Naive thymus-derived CD8-positive, alpha-beta T cell (primary cell): ENCODE results near the gene SLC38A2. TPM values are rescaled to one million over a fixed set of nuclear protein-coding genes. Genes with fewer than 3 reads are reported as not detected.
"Not testable (repeated sequence)": the region's sequence is repeated elsewhere in the genome, so short reads cannot be mapped to it uniquely, and the experiment has no call there.

ENCODE experiments used
- ATAC-seq, 2 donors: fragments of 150-1000 bp; cut with Tn5 transposase in 1 of 2; sonication (Bioruptor Pico), chemical (Tn5 transposase) in 1 of 2; 1 replicate in 1 of 2; 2 replicates in 1 of 2; pipeline ENCODE4 v1.10.0; 2021; ENCODE audit warnings: mild to moderate bottlenecking in 2 of 2, moderate library complexity in 2 of 2
- POLR2A ChIA-PET: fragments of 350-600 bp; sonication (Branson Sonifier 250); formaldehyde crosslinking; loops from one replicate; lab custom pipeline; 2021; ENCODE audit warnings: antibody characterized with exemption; lab: Charles Lee
- DNase-seq, 10 donors: peaks; one replicate each; pipeline versions ENCODE4 v3.0.0 to v3.0.0-alpha.2; 2020 to 2022
- H3K27ac Mint-ChIP-seq, 10 donors: one replicate each; pipeline ENCODE4 v1.8.0; 2020 to 2022; ENCODE audit warnings: mild to moderate bottlenecking in 10 of 10, mixed read lengths in 10 of 10, moderate library complexity in 4 of 10, inconsistent platforms in 1 of 10
- H3K27me3 Mint-ChIP-seq, 5 donors: one replicate each; pipeline ENCODE4 v1.8.0; 2021 to 2022; ENCODE audit warnings: mixed read lengths in 5 of 5
- H3K36me3 Mint-ChIP-seq, 3 donors: one replicate each; pipeline ENCODE4 v1.8.0; 2020 to 2022; ENCODE audit warnings: mixed read lengths in 3 of 3, mild to moderate bottlenecking in 2 of 3, inconsistent platforms in 1 of 3
- H3K4me1 Mint-ChIP-seq, 4 donors: one replicate each; pipeline ENCODE4 v1.8.0; 2021 to 2022; ENCODE audit warnings: mixed read lengths in 4 of 4
- H3K4me3 Mint-ChIP-seq, 10 donors: one replicate each; pipeline ENCODE4 v1.8.0; 2020 to 2022; ENCODE audit warnings: mild to moderate bottlenecking in 10 of 10, mixed read lengths in 10 of 10, moderate library complexity in 6 of 10, inconsistent platforms in 1 of 10
- H3K9me3 Mint-ChIP-seq, 9 donors: one replicate each; pipeline ENCODE4 v1.8.0; 2020 to 2022; ENCODE audit warnings: mixed read lengths in 9 of 9, mild to moderate bottlenecking in 3 of 9, inconsistent platforms in 1 of 9, moderate library complexity in 1 of 9
- polyA plus RNA-seq, 3 donors: library from polyadenylated mRNA; unstranded; fragments of 300-500 nt; fragmentation: Illumina TruSeq; gene quantifications; one replicate each; pipeline ENCODE4 v1.2.3, GENCODE V29; 2021
- total RNA-seq, 8 experiments: library from RNA in 2 of 8; stranded (reverse) in 2 of 8; gene quantifications; one replicate each; pipeline ENCODE4 v1.2.3 and lab custom pipeline; 2021 to 2026

The SLC38A2 gene
- total and polyA plus RNA-seq, 5 experiments from 2014 or later, result 52.0 to 368 (median 96.1) TPM

DNA sequence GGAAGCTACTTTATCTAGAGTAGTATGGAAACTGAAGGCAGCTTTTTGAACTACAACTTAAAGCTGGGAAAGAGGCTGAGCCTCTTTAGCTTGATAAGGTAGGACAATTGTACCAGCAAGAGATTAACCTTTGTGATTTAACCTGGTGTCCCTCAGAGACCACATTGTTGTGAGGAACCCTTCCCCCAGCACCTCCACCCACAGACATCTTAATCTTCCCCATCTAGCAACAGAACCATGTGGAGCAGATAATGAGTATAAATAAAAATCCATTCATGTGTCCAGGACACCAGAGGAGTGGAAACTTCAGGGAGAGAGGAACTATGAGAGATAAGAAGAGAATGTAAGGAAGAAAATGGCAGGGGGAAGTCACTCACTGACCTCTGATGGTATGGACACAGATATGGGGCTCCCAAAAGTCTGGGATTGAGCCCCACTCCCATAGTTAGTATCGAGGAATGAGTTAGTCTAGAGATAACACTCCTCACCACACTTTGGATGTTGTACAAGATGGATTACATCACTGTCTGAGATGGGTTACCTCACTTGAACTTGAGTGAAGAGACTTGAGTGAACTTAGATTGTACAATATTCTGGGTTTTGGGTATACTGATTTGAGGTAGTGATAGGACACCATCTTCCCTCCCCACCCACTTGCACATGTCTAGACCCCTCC, 33.9 kb upstream of the SLC38A2 start:
- Mint-ChIP-seq H3K27ac (peak overlapping the region in 4 of 10 donors; percentile 3 to 76 (median 24)), H3K4me3 (no peak overlapping the region), H3K27me3 (no peaks in the 10 kb centered on the region), H3K9me3 (no peaks in the 10 kb centered on the region), H3K4me1 (peaks cover 25 to 40% (median 35%) of the 10 kb centered on the region in 4 donors), H3K36me3 (peaks cover 0 to 2% (median 0%) of the 10 kb centered on the region in 3 donors)
- DNase-seq (no peak), ATAC-seq (no peak)
- POLR2A ChIA-PET, result interaction anchor here (1.6 kb wide), 1 partner anchor 34 kb away, joined by 3 read pairs; the partner anchor contains the start of gene SLC38A2

GRCh38 chr12:46404733-46405132, 32.2 kb upstream of the SLC38A2 start:
- peak overlapping the region in 1 of 10 donors; percentile 27 for H3K27ac Mint-ChIP-seq
- peaks cover 0 to 2% (median 0%) of the 10 kb centered on the region in 3 donors for H3K36me3 Mint-ChIP-seq
- H3K9me3 Mint-ChIP-seq, result peaks cover 0 to 3% (median 0%) of the 10 kb centered on the region in 9 donors
- peaks cover 31 to 50% (median 47%) of the 10 kb centered on the region in 4 donors for H3K4me1 Mint-ChIP-seq
- no peak overlapping the region for H3K4me3 Mint-ChIP-seq
- no peaks in the 10 kb centered on the region for H3K27me3 Mint-ChIP-seq
- no peak for ATAC-seq
- DNase-seq, result no peak
- POLR2A ChIA-PET, result interaction anchor here (0.8 kb wide), 1 partner anchor 33 kb away, joined by 3 read pairs; no protein-coding TSS in a partner anchor

GRCh38 chr12:46404225-46404631, 31.7 kb upstream of the SLC38A2 start:
- Mint-ChIP-seq H3K9me3 (peaks cover 0 to 5% (median 2%) of the 10 kb centered on the region in 9 donors), H3K4me3 (no peak overlapping the region), H3K27ac (peak overlapping the region in 1 of 10 donors; percentile 8), H3K27me3 (no peaks in the 10 kb centered on the region), H3K36me3 (peaks cover 0 to 3% (median 2%) of the 10 kb centered on the region in 3 donors), H3K4me1 (peaks cover 33 to 55% (median 51%) of the 10 kb centered on the region in 4 donors)
- POLR2A ChIA-PET, result interaction anchor here (0.8 kb wide), 1 partner anchor 32 kb away, joined by 3 read pairs; no protein-coding TSS in a partner anchor
- no peak for ATAC-seq
- no peak for DNase-seq

DNA sequence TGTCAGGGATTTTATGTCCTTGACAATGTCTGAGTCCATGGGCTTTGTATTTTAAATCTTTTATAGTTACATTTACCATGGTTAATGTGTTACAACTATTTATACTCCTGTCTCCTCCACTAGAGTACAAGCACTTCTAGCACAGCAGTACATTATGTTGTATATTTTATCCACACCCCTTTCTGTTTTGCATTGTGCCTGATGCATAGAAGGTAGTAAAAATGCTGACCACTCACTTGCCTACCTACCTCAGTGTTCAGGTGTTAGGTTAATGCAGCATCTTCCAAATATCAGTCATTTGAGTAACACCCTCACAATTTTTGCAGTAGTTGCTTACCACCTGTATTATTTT, 31.1 kb upstream of the SLC38A2 start:
- Mint-ChIP-seq H3K4me1 (peaks cover 31 to 60% (median 56%) of the 10 kb centered on the region in 4 donors), H3K4me3 (peak overlapping the region in 1 of 10 donors; percentile 11), H3K36me3 (peaks cover 0 to 6% (median 2%) of the 10 kb centered on the region in 3 donors), H3K27me3 (no peaks in the 10 kb centered on the region), H3K9me3 (peaks cover 0 to 11% (median 3%) of the 10 kb centered on the region in 9 donors), H3K27ac (peak overlapping the region in 3 of 10 donors; percentile 11 to 59 (median 23))
- DNase-seq, result no peak
- no peak for ATAC-seq
- POLR2A ChIA-PET, result no interaction called here

DNA sequence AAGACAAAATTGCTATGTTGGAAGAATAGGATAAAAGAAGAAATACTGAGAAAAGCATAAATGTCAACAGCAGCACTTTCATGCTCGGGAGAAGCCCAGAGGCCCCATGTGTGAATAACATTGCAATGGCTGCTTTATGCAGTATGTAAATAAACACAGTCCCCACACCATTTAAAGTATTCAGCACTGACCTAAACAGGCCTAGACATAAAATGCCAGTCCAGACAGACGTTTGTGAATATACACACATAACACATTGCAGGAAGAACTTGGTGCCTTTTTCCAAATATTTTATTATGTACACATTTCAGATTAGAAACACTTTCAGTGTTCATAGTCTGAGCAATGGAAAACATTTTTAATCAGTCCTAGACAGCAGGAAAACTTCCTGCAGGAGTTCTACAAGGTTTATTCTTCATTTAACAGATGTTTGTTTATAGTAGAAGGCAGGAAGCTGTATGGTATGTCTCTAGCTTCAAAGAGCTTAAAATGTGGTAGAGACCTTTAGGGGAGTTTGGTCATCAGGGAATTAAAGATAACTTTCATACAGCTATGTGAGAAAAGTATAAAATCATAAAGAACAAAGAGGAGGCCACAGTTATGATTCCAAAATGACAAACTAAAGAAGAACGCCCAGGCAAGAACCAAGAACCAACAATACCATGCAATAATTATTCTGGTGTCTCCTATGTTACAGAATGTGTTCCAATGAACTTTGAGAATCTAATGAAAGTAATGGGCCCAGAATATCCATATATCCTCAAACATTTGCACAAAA, 30.6 kb upstream of the SLC38A2 start:
- peaks cover 30 to 60% (median 58%) of the 10 kb centered on the region in 4 donors for H3K4me1 Mint-ChIP-seq
- no peaks in the 10 kb centered on the region for H3K27me3 Mint-ChIP-seq
- ATAC-seq, result peak; percentile 23 to 33
- DNase-seq, result no peak
- H3K36me3 Mint-ChIP-seq, result peaks cover 0 to 12% (median 2%) of the 10 kb centered on the region in 3 donors
- peak overlapping the region in 2 of 10 donors; percentile 8 to 11 for H3K4me3 Mint-ChIP-seq
- POLR2A ChIA-PET, result no interaction called here
- H3K27ac Mint-ChIP-seq, result peak overlapping the region in 4 of 10 donors; percentile 13 to 59 (median 30)
- peaks cover 0 to 15% (median 3%) of the 10 kb centered on the region in 9 donors for H3K9me3 Mint-ChIP-seq

GRCh38 chr12:46402451-46402850, 29.9 kb upstream of the SLC38A2 start:
- POLR2A ChIA-PET, result no interaction called here
- no peaks in the 10 kb centered on the region for H3K27me3 Mint-ChIP-seq
- peaks cover 26 to 60% (median 53%) of the 10 kb centered on the region in 4 donors for H3K4me1 Mint-ChIP-seq
- no peak overlapping the region for H3K27ac Mint-ChIP-seq
- no peak overlapping the region for H3K4me3 Mint-ChIP-seq
- DNase-seq (no peak), ATAC-seq (no peak)
- peaks cover 0 to 15% (median 3%) of the 10 kb centered on the region in 9 donors for H3K9me3 Mint-ChIP-seq
- H3K36me3 Mint-ChIP-seq, result peaks cover 0 to 19% (median 2%) of the 10 kb centered on the region in 3 donors

DNA sequence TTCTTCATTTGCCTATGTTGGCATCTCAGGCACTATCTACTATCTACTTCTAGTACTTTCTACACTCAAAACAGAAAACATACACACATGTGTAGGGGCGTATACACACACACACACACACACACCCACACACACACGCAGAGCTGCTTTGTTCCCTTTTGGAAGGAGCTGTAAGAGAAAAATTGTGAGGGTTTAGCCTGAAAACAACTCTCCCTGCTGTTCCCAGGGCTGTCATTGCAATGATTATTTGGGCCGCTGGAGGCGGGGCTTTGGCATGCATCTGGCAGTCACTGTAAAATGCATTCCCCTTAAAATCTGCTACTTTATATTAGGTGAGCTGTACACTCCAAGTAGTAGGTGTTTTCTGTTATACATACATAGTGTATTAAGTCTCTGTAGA, 29.1 kb upstream of the SLC38A2 start:
- Mint-ChIP-seq H3K4me1 (peaks cover 25 to 60% (median 53%) of the 10 kb centered on the region in 4 donors), H3K36me3 (peaks cover 0 to 21% (median 2%) of the 10 kb centered on the region in 3 donors), H3K27me3 (no peaks in the 10 kb centered on the region), H3K4me3 (no peak overlapping the region), H3K9me3 (peaks cover 0 to 15% (median 3%) of the 10 kb centered on the region in 9 donors), H3K27ac (peak overlapping the region in 4 of 10 donors; percentile 2 to 66 (median 54))
- POLR2A ChIA-PET, result no interaction called here
- DNase-seq (no peak), ATAC-seq (no peak)

DNA sequence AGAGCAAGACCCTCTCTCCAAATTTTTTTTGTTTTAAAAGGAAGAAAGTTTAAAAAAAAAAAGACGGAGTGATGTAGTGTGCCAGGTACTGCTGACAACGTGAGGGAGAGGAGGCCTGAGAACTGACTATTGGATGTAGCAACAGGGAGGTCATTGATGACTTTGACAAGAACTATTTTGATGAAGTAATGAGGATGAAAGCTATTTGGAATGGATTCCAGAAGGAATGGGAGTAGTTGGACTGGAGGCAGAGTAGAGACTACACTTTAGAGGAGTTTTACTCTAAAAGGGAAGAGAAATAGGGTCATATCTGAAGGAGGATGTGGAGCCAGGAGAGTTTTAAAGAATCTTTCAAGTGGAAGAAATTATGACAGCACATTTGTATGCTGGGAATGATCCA, 27.8 kb upstream of the SLC38A2 start:
- Mint-ChIP-seq H3K27me3 (no peaks in the 10 kb centered on the region), H3K36me3 (peaks cover 0 to 26% (median 0%) of the 10 kb centered on the region in 3 donors), H3K4me1 (peaks cover 16 to 52% (median 50%) of the 10 kb centered on the region in 4 donors), H3K9me3 (peaks cover 0 to 15% (median 3%) of the 10 kb centered on the region in 9 donors), H3K27ac (peak overlapping the region in 2 of 10 donors; percentile 36 to 74), H3K4me3 (no peak overlapping the region)
- ATAC-seq (no peak), DNase-seq (no peak)
- POLR2A ChIA-PET, result no interaction called here

GRCh38 chr12:46399461-46400248, 27.1 kb upstream of the SLC38A2 start:
- H3K4me3 Mint-ChIP-seq, result peak overlapping the region in 1 of 10 donors; percentile 15

GRCh38 chr12:46396826-46397225, 24.3 kb upstream of the SLC38A2 start:
- H3K27ac Mint-ChIP-seq, result no peak overlapping the region
- peaks cover 0 to 43% (median 10%) of the 10 kb centered on the region in 3 donors for H3K36me3 Mint-ChIP-seq
- ATAC-seq (no peak), DNase-seq (no peak)
- peaks cover 0 to 15% (median 3%) of the 10 kb centered on the region in 9 donors for H3K9me3 Mint-ChIP-seq
- H3K4me1 Mint-ChIP-seq, result peaks cover 14 to 48% (median 26%) of the 10 kb centered on the region in 4 donors
- no peak overlapping the region for H3K4me3 Mint-ChIP-seq
- POLR2A ChIA-PET, result no interaction called here
- H3K27me3 Mint-ChIP-seq, result no peaks in the 10 kb centered on the region

More at GRCh38 chr12:46399461-46400248, 27.1 kb upstream of the SLC38A2 start:
- peaks cover 16 to 52% (median 46%) of the 10 kb centered on the region in 4 donors for H3K4me1 Mint-ChIP-seq
- peaks cover 0 to 30% (median 0%) of the 10 kb centered on the region in 3 donors for H3K36me3 Mint-ChIP-seq
- peak in 3 of 10 donors; percentile 22 to 53 (median 49) for DNase-seq
- POLR2A ChIA-PET, ATAC-seq, H3K27me3 Mint-ChIP-seq: not testable (repeated sequence)
- H3K27ac Mint-ChIP-seq, result peak overlapping the region in 2 of 10 donors; percentile 1 to 50
- peaks cover 0 to 15% (median 3%) of the 10 kb centered on the region in 9 donors for H3K9me3 Mint-ChIP-seq

DNA sequence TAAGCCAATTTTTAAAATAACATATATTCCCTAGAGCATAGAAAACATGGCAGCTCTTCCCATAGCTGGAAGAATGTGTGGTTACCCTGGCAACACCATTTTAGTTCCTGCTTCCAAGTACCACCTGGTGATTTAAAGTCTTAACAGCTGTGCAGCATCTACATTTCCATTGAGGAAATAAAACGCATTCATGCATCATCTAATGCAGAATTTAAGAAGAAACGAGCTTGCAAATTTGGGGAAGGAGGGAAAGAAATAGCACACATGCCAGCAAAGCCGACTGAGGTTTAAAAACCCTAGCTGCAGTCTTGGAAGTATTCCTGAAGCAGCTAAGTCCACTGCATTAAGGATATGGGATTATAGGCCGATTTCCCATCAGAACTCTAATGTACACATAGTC, 22.8 kb upstream of the SLC38A2 start:
- Mint-ChIP-seq H3K27ac (no peak overlapping the region), H3K4me1 (peaks cover 9 to 37% (median 26%) of the 10 kb centered on the region in 4 donors), H3K27me3 (no peaks in the 10 kb centered on the region), H3K9me3 (peaks cover 0 to 15% (median 2%) of the 10 kb centered on the region in 9 donors), H3K4me3 (no peak overlapping the region), H3K36me3 (peaks cover 4 to 55% (median 20%) of the 10 kb centered on the region in 3 donors)
- ATAC-seq (no peak), DNase-seq (no peak)
- POLR2A ChIA-PET, result no interaction called here

DNA sequence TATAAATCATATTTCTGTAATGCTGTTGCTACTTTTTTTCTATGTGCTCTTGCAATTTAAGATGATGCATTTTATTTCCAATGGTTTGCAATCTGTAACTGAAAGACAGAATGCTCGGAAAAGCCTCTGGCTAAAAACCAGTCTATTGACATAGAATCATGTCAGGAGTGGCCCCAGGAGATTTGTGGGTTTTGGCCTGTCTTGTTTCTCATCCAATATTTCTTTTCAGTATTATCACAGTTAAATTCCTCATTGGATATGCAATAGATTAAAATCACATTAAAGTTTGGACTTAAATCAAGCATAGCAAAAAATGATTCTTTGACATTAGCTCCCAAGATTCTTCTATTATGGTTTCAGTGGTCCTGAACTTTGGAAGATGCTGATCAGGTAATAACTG, 19.1 kb upstream of the SLC38A2 start:
- Mint-ChIP-seq H3K27me3 (no peaks in the 10 kb centered on the region), H3K4me3 (no peak overlapping the region), H3K27ac (no peak overlapping the region), H3K9me3 (peaks cover 0 to 1% (median 0%) of the 10 kb centered on the region in 9 donors), H3K36me3 (peaks cover 4 to 36% (median 32%) of the 10 kb centered on the region in 3 donors), H3K4me1 (peaks cover 17 to 50% (median 40%) of the 10 kb centered on the region in 4 donors)
- ATAC-seq, result no peak
- POLR2A ChIA-PET, result no interaction called here
- no peak for DNase-seq
